Smooth muscle cell of the pulmonary artery (primary cell): ENCODE data around the gene ZNF480. TPM values are rescaled to one million over a fixed set of nuclear protein-coding genes. Genes with fewer than 3 reads are reported as not detected.

Experiments
- total RNA-seq: library from RNA; depleted of rRNA; stranded (reverse); fragments of >200 nt; gene quantifications from 2 replicates; pipeline ENCODE4 v1.2.3, GENCODE V29; 2014

ZNF480 gene
- 3.7 and 4.2 TPM in 2 replicates for total RNA-seq

DNA sequence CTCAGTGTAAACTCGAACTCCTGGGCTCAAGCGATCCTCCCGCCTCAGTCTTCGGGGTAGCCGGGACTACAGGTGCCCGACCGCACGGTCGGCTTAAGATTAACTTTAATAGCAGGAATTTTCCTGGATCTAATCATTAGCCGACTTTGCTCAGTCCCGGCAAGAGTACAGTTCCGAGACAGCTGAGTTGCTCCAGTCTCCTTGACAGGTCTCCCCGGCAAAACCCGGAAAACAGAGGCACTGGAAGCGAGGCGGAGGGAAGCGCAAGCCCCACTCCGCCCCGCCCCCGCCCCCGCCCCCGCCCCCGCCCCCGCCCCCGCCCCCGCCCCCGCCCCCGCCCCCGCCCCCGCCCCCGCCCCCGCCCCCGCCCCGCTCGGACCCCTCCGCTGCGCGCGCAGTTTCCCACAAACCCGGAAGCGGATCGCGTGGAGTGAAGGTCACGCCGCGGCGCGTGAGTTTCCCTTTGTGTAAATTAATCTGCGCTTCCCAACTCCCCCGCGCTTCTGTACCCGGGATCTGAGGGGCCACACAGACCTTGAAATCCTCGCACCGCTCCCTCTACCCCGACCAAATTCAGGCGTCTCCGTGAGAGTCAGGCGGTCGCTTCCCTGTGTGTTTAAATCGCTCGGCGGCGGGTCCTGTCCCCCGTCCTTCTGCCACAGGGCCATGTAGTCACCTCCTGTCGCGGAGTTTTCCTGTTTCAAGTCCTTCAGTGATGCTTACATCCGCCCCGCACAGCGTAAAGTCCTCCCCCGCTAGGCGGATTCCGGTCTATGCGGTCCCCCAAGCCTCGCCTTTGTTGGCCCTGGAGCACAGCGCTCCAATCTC lies at the start of gene ZNF480:
TSS of gene ZNF480 (plus strand) at position 397 of the 828 bp plus-strand sequence. CDS start 3,244 bp downstream, outside the sequence.

DNA sequence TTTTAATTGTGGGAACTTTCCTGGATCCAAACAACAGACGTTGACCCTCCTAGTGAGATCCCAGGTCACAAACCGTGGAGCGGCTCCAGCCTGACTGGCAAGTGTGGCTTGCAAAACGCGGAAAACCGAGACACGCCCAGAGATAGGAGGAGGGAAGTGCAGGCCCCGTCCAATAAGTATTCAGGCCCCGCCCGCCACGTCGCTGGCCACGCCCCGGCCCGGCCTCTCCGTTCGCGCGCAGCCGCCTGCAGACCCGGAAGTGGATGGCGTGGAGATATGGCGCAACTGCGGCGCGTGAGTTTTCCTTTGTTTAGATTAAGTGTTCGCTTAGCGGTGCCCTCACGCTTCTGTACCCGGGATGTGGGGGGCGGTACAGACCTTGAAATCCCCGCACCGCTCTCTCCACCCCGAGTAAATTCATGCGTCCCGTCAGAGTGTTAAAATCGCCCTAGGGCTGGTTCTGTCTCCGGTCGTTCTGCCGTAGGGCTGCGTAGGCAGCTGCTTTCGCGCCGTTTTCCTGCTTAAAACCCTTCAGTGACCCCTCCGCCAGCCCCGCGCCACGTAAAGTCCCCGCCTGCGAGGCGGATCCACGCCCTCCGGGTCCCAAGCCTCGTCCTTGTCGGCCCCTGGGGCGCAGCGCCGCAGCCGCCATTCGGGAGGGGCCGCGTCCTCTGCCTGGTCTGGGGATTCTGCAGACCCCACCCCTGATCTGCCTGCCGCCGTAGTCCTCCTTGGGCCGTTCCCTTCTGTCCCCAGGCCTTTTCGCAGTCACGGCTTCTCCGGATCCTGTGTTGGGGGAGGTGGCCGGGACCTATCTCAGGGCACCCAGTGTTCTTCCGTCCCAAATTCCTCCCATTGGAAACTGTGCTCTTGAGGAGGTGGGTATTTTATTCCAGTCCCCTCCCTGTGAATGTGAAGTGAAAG lies 27.4 kb upstream of the ZNF480 start, which contains the start of gene ZNF766:
TSS of gene ZNF766 (plus strand) at position 250 of the 924 bp plus-strand sequence. CDS start at position 277, 27 bp downstream.

DNA sequence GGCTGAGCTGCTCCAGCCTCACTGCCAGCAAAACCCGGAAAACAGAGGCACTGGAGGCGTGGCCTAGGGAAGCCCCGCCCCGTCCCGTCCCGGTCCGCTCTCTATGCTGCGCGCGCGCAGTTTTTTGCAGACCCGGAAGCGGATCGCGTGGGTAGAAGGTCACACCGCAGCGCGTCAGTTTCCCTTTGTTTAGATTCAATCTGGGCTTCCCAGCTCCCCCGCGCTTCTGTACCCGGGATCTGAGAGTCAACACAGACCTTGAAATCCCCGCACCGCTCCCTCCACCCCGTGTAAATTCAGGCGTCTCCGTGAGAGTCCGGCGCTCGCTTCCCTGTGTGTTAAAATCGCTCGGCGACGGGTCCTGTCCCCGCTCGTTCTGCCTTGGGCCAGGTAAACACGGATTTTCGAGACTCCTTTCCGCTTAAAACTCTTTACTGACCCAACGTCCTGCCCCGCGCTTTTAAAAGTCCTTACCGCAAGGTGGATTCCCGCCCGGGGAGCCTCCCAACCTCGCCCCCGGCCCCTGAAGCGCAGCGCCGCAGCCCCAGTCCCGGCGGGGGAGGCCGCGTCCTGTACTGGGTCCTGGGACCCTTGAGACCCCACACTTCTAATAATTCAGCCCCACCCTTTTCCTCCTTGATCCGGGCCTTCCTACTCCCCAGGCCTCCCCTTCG lies 39.3 kb downstream of the ZNF480 start, which contains the start of gene ZNF610:
TSS of gene ZNF610 (plus strand) at position 127 of the 674 bp plus-strand sequence. CDS start 12,930 bp downstream, outside the sequence.

DNA sequence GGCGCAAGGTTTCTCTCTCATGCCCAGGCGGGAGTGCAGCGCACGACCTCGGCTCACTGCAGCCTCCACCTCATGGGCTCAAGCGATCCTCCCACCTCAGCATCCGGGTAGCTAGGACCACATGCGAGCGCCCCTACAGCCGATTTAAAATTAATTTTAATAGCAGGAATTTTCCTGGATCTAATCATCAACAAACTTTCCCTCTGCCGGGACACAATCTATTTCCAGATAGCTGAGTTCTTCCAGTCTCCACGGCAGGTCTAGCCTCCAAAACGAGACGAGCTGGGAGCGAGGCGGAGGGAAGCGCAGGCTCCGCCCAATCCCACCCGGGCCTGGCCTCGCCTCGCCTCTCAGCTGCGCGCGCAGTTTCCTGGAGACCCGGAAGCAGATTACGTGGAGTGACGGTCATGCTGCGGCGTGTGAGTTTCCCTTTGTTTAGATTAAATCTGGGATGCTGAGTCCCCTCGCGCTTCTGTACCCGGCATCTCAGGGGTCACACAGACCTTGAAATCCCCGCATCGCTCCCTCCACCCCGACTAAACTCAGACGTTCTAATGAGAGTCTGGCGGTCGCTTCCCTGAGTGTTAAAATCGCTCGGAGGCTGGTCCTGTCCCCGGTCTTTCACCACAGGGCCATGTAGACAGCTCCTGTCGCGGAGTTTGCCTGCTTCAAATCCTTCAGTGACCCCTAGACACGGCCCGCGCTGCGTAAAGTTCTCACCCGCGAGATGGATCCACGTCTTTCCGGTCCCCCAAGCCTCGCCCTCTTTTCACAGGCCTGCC lies 72.8 kb downstream of the ZNF480 start, which contains the start of gene ZNF880:
TSS of gene ZNF880 (plus strand) at position 365 of the 782 bp plus-strand sequence. CDS start at position 408, 43 bp downstream.

Other genes with a start within 250 kb of the ZNF480 start
- 9.3 and 12.9 TPM in 2 replicates for gene ZNF432, start 248.3 kb upstream of the ZNF480 start, total RNA-seq
- gene ZNF841, start 201.4 kb upstream of the ZNF480 start, total RNA-seq: 22.6 and 23.6 TPM in 2 replicates
- 11.3 and 13.2 TPM in 2 replicates for gene ZNF616, start 157.2 kb upstream of the ZNF480 start, total RNA-seq
- 7.6 and 11.1 TPM in 2 replicates for gene ZNF836, start 125.5 kb upstream of the ZNF480 start, total RNA-seq
- 238 and 278 TPM in 2 replicates for gene PPP2R1A, start 107.1 kb upstream of the ZNF480 start, total RNA-seq
- gene ZNF766, start 27.6 kb upstream of the ZNF480 start, total RNA-seq: 13.2 and 15.4 TPM in 2 replicates
- gene ZNF610, start 39.1 kb downstream of the ZNF480 start, total RNA-seq: 3.5 and 4.8 TPM in 2 replicates
- 21.9 and 34.0 TPM in 2 replicates for gene ZNF880, start 72.8 kb downstream of the ZNF480 start, total RNA-seq
- gene ZNF528, start 100.7 kb downstream of the ZNF480 start, total RNA-seq: 17.1 and 25.2 TPM in 2 replicates
- 0.07 and 0.23 TPM in 2 replicates for gene ZNF534, start 132.0 kb downstream of the ZNF480 start, total RNA-seq
- 4.6 and 5.5 TPM in 2 replicates for gene ZNF578, start 156.4 kb downstream of the ZNF480 start, total RNA-seq
- gene ZNF808, start 230.5 kb downstream of the ZNF480 start, total RNA-seq: 23.9 and 24.8 TPM in 2 replicates